SU-DHL-6 (cell line): Measurements from ENCODE around the gene FUOM.

Experiments used
- CTCF ChIP-seq: fragments of 200-600 bp; sonication (generic); IDR thresholded peaks from one replicate; pipeline ENCODE4 v1.5.1; 2017; ENCODE audit warnings: antibody characterized with exemption, mild to moderate bottlenecking, low read length, moderate library complexity; ENCODE audit not compliant: insufficient read depth, poor library complexity, severe bottlenecking
- EZH2phosphoT487 ChIP-seq: fragments of 200-600 bp; sonication (generic), shearing (Covaris generic); conservative IDR thresholded peaks from 2 replicates; pipeline ENCODE4 v1.6.1; 2018; ENCODE audit warnings: mild to moderate bottlenecking, antibody characterized with exemption, low read length, moderate library complexity, mixed read lengths

- TF ChIP-seq CTCF (no peak), EZH2phosphoT487 (no peak)
Measured at GRCh38 chr10:133372507-133372906, 14.7 kb upstream of the FUOM start.
